LNCAP (cell line): Measurements from ENCODE around the gene CRIP3.

Experiments
- CTCF ChIP-seq: fragments of 450-650 bp; IDR thresholded peaks from 2 replicates; pipeline ENCODE4 v1.5.1; 2017; ENCODE audit warnings: mild to moderate bottlenecking

Gene CRIP3

GRCh38 chr6:43273707-43274106, 34.9 kb downstream of the CRIP3 start:
- TF ChIP-seq CTCF: no peak

DNA sequence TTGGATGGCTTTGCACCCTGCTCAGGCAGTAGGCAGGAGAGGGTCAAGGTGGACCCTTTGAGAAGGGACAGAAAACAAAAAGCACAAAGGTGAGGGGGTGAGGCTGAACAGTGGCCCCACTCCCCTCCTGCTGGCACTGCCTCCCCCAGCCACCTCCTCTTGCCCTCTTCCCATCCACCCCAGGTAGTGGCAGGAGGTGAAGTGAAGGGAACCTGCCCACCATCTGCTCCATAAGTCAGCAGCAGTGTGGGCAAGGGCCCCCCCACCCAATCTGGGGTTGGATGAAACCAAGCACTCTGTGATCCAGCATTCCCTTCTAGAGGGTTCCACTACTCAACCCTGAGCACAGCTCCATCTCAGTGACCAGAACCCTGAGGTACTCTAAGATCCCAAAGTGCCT, 36.7 kb downstream of the CRIP3 start:
- no peak for TF ChIP-seq CTCF

DNA sequence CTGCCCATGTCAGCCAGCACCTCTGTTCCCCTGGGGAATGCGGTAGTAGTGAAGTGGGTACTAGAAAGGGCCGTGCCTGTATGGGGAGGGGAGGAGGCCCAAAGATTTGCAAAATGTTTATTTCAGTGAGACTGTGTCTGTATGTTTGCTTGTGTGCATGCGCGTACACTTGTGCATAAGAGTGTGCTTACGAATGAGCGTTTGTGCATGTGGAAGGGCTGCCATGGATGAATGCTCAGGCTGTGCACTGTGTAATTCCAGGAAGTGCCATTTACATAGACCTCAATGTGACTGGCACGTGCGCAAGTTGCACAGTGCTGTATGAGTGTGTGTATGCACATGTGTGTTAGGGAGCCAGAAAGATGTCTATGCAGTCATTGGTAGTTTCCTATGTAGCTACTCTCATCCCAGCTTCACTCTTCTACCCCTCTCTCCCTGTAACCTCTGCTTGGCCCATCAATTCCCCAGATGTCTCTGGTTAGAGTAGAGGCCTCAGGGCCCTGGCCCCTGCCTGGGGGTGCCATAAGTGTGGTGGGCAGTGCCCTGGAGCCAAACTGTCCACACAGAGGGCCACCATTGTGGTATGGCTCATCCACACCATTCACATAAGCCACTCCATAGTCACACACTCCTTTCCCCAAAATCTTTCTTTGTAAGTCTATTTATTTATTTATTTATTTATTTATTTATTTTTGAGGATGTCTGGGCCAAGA, 37.4 kb downstream of the CRIP3 start:
- no peak for TF ChIP-seq CTCF

- TF ChIP-seq CTCF: no peak
Observed at GRCh38 chr6:43269273-43270007, 39.2 kb downstream of the CRIP3 start.

GRCh38 chr6:43268782-43269272, 39.8 kb downstream of the CRIP3 start:
- no peak for TF ChIP-seq CTCF

DNA sequence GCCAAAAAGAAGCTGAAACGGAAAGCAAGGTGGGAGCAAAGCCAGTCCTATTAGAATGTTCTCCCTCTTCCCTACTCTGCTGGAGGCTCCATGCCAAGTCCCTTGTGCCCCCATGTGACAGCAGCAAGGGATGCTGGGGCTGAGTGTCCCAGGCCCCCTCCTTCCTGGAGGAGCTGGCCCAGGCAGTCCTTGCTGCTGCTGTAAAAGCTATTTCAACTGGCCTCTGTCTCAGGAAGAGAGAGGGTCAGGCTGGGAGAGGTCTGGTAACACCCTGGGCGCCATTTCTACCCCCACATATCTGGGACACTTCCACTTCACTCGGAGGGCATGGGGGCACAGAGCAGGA, 40.3 kb downstream of the CRIP3 start:
- TF ChIP-seq CTCF: no peak

GRCh38 chr6:43267619-43268354, 40.8 kb downstream of the CRIP3 start:
- TF ChIP-seq CTCF: no peak
